GM08714 (cell line): ENCODE measurements around the gene MRPS18A.

Experiments
- H3K4me3 ChIP-seq: fragments of 200-500 bp; sonication (Bioruptor generic); 2 replicates; pipeline ENCODE4 v1.5.1; 2014; ENCODE audit warnings: mild to moderate bottlenecking, low read length, inconsistent platforms
- ZNF274 ChIP-seq: IDR thresholded peaks from 2 replicates; pipeline ENCODE4 v1.6.1; 2012; ENCODE audit warnings: mild to moderate bottlenecking, low read depth, low read length

Gene MRPS18A

DNA sequence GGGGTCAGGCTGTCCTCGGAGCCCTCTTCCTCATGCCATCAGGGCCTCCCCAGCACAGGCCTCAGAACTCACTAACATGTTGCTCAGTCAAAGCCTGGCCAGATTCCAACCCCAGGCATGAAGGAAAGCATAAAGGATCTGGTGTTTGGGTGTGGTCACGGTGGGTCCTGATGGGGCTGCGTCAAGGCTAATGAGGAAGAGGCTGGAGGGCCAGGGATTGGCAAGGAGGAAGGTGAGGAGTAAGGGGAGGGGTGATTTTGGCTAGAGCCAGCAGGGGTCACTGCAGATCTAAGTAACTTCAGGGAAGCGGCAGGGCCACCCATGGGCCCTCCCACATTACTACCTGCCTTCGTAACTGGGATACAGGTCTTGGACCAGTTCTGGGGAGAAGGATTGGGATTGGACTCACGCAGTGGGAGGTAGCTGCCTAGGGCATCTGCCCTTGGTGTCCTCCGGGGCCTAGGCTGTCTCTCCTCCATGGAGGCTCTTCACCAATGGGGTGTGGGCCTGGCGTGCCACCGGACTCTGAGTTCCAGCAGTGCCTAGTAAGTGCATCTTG, 36.2 kb upstream of the MRPS18A start:
- no peak overlapping the region for H3K4me3 ChIP-seq
- TF ChIP-seq ZNF274, result no peak

DNA sequence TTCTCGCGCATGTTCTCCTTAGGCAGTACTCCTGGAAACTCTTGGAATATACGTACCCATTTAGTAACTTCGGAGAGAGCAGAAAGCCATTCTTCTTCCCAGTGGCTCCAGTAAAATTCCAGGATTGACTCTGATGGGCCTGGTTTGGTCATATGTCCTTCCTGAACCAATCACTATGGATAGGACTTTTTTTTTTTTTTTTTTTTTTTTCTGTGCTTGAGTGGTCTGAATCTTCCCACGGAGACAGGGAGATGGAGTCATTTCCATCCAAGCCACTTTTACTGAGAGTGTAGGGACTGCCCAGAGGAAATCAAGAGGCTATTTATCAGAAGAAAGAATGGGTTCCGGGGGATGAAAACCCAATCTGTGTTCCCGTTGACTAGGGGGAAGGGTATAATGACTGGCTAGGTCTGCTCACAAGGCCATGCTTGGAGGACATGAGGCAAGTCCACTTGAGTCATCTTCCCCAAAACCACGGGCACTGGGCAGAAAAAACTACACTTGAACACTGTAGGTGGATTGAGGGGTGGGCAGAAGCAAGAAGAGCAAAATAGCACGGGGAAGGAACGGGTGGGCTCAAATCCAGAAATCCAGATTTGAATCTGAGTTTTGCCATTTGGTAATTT, 35.4 kb upstream of the MRPS18A start:
- H3K4me3 ChIP-seq, result no peak overlapping the region
- TF ChIP-seq ZNF274, result no peak

DNA sequence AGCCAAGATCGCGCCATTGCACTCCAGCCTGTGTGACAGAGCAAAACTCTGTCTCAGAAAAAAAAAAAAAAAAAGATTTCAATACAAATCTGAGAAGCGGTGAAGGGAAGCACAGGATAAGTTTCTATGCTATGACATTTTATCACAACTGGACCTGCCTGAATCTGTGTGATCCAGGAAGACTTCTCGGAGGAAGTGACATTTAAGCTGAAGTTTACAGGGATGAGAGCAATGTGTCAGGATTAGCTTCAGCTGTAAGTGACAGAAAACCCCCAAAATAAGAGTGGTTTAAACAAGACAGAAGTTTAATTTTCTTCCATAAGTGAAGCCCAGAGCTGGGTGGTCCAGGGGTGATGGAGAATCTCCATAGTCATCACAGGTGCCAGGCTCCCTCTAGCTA, 33.4 kb upstream of the MRPS18A start:
- no peak for TF ChIP-seq ZNF274
- no peak overlapping the region for H3K4me3 ChIP-seq

DNA sequence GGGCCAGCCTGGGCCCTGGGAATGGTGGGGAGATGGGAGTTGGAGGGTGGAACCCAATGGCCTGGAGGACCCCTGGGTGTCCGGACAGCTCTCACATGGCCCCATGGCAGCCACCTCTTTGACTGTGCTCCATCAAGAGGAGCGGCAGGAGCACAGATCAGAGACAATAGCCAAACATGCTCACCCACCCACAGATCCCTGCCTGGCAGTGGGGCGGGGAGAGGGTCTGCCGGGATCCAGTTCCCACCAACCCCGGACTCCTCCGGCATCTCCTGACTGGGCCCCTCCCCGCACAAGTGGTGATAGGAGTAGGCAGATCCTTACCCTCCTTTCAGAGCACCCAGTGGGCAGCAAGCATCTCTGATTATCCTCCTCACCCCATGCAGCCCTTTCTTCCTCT, 31.9 kb upstream of the MRPS18A start:
- no peak overlapping the region for H3K4me3 ChIP-seq
- TF ChIP-seq ZNF274, result no peak

DNA sequence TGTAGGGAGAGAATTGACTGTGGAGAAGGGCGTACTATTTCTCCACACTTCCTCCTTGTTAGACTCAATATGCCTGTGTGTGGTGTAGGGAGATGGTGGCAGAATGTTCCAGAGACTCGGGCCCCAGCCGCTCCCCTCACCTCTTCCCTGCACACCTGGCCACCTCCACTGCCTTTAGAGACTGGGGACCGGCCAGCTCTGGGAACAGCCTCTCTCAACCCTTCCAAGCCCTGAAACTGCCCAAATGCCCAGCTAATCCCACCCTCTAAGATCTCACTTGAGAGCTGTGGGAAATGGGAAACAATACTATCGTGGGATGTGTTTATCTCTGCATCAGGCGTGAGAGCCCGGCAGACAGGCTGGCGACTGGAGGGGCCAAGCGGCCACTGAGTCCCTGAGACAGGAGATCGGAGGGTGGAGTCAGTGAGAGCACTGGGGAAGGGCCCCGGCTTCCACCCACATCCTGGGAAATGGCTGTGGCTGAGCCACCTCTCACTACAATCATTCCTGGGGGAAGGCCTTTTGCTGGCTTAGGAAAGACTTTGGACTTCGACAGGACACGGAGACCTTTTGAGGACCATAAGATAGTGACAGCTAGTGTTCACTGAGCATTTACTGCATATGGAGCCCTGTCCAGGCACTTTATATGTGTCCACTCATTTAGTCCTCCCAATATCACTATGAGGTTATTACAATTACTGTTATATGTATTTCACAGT, 31.0 kb upstream of the MRPS18A start:
- TF ChIP-seq ZNF274, result no peak

DNA sequence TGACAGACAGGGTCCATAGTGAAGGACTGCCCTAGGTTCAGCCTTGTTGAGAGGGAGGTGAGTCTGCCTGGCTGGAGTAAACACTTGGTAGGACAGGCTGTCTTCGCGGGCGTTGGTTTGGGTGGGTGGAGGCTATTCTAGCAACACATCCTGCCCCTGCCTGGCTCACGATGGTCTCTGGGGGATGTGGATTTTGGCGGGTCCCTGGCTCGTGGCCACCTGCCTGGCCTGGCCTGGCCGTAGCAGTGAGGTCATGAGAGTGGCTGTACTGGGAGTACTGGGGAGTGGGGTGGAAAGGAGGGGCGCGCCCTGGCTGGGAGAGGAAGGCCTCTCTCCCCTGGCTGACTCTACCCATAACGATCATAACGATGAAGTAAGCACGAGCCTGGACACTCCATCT, 30.2 kb upstream of the MRPS18A start:
- H3K4me3 ChIP-seq, result no peak overlapping the region
- TF ChIP-seq ZNF274, result no peak

More for the DNA sequence above, 31.0 kb upstream of the MRPS18A start:
- no peak overlapping the region for H3K4me3 ChIP-seq

DNA sequence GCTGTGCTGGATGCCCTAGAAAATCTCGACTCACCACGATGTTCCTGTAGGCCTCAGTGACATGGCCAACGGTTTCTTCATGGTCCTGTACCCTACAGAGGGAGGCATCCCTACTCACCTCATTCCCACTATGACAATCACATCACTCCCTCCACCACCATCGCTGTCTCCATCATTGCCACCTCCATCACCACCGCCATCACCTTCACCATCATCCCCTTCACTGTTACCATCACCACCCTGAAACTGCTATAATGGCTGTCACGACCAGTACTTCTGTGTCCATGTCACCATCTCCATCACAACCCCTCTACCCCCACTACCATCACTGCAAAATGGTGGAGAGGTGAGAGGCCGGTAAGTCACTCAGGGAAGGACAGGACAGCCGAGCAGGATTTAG, 29.8 kb upstream of the MRPS18A start:
- no peak for TF ChIP-seq ZNF274
- H3K4me3 ChIP-seq, result no peak overlapping the region

DNA sequence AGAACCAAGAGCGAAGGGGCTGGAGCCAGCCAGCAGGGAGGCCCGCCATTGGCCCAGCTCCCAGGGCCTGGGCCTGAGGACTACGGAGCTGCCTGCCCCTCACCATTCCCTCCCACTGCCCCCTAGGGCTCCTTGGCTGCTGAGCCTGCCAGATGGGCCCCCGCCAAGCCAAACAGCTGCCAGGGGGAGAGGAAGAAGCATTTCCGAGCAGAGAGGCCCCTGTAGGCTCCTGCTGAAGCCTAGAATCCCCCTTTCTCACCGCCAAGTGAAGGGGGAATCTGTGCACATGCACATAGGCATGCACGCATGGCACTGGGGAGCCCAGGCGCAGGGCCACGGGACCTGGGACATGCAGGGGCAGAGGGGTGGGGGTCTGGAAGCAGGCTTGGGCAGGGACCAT, 28.5 kb upstream of the MRPS18A start:
- TF ChIP-seq ZNF274, result no peak
- no peak overlapping the region for H3K4me3 ChIP-seq

DNA sequence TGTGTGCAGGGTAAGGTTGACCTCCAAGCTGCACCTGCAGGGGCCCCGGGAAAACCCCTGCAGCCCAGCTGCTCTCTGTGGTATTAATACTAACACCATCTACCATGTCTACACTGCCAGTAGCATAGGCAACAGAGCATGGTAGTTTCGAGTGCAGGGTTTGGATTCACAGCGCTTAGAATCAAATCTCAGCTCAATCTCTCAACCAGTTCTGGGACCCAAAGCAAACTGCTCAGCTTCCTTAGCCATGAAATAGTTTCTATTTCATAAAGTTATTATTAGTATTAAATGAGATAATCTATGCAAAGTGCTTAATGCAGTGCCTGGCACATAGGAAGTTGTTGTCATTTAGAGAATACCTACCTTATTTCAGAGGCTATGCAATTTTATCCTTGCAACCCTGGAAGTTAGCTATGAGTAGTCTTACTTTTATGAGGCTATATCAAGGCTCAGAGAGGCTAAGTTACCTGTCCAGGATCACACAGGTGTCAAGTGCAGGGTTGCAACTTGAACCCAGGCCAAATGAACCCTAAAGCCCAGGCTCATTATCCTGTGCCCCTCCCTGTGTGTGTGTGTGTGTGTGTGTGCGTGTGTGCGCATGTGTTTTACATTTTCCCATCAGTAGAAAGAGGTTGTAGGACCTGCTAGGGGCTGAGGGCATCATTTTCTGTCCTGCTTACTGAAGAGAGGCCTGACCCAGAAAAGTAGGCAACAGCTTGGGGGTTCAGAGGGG, 27.6 kb upstream of the MRPS18A start:
- no peak overlapping the region; the same call in 1 of the 2 replicates for H3K4me3 ChIP-seq
- TF ChIP-seq ZNF274, result no peak

DNA sequence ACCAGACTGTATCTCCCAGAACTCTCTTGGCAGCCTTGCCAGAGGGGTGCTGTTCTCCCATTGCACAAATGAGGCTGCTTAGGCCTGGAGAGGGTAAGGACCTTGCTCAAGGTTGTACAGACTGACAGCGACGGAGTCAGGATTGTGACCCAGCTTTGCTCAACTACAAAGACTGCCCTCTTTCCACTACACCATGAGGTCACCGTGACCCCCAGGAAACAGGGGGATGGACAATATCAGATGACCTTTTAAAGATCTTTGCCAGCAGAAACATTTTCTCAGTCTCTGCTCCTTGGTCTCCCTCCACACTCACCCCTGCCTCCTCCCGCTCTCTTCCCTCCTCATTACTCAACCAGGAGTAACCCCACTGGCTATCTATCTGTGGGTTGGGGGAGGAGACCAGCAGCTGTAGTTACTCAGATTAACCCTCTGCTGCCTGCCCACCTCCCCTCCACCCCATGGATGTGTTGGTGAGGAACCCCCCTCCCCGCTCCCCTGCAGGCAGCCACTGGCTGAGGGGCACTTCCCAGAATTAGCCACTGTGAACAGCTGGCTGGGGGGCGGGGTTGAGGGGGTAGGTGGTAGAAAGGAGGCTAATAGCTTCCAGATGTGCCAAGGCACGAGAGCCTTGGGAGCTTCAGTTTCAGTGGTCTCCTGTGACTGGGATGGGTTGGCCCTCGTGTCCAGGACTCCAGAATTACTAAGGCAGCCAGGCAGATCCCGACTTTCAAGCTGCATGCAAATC, 26.9 kb upstream of the MRPS18A start:
- TF ChIP-seq ZNF274, result no peak
- H3K4me3 ChIP-seq, result no peak overlapping the region; the same call in 1 of the 2 replicates

DNA sequence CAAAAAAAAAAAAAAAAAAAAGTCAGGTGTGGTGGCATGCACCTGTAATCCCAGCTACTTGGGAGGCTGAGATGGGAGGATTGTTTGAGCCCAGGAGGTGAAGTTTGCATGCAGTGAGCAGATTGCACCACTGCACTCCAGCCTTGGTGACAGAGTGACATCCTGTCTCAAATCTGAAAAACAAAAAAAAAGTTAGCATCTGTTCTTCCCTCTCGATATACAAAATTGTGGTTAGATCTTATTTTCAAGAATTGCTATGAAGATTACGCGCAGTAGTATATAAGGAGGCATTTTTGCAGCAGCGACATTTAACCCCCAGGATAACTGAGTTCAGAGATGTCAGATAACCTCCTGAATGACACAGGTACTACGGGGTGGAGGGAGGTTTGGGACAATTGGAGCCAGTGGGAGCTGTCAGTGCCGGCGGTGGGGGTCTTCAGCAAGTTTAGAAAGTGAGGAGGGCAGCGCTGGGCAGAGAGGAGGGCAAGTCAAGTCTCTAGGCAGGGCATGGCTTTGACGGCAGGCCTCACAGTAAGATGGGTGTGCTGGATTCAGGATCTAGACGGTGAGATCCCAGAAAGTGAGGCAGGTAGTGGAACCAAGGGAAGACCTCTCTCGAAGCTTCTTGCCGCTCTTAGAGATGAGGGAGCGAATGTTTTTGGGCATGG, 26.2 kb upstream of the MRPS18A start:
- no peak overlapping the region; the same call in 1 of the 2 replicates for H3K4me3 ChIP-seq
- TF ChIP-seq ZNF274, result no peak

DNA sequence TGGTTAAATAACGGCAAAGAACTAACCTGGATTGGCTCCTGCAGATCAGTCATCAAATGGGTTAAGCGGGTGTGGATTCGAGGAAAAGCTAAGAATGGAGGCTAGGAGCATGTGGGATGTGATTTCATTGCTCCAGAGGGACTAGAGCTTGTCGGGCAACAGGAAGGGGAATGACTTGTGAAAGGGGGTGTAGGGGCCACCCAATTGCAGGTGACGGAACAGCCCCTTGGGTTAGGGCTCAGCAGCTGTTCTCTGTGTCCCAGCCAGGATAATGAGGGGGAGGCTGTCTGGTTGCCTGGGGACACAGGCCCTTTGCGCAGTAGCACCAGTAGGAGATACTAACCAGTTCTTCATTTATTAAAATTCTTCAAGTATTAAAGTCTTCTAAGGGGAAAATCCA, 25.0 kb upstream of the MRPS18A start:
- no peak for TF ChIP-seq ZNF274

DNA sequence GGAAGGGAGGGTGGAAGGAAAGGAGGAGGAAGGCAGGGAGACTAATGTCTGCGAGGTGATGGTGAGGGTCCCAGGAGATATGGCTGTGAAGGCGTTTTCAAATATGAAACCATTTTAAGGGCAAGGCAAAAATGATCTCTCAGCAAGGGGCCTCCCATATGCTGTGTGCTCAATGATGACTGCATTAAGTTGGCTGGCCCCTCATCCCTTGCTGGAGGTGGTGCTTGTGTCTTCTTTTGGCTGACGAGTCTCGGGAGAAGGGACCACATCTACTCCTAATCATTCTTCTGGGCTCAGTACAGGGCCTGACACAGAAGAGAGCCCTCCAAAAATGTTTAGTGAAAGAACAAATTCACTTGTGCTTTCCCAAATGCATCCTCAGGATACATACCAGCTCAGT, 23.0 kb upstream of the MRPS18A start:
- TF ChIP-seq ZNF274, result no peak
- no peak overlapping the region for H3K4me3 ChIP-seq

More for the DNA sequence above, 25.0 kb upstream of the MRPS18A start:
- H3K4me3 ChIP-seq, result no peak overlapping the region

DNA sequence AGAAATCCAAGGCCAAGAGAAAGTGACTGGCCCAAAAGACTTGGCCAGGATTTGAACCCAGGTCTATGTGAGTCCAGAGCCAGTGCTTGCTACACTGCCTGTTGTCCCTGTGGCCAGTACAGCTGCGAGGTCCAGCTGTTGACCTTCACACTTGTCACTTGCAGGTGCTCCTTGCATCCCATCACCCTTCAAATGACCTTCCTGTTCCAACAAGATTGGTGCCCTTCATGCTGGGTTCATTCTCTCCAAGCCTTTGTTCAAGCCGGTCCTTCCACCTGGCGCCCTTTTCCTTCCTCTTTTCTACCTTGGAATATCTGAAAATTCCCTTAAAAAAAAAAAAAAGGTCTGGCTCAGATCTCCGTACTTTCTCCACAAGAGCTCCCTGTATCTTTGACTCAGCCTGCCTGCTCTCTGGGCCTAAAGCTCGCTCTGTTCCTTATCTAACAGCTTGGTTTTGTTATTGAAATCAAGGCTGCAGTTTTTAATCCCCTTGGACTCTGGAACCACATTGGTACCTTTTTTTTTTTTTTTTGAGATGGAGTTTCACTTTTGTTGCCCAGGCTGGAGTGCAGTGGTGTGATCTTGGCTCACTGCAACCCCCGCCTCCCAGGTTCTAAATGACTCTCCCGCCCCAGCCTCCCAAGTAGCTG, 22.2 kb upstream of the MRPS18A start:
- no peak for TF ChIP-seq ZNF274
- H3K4me3 ChIP-seq, result no peak overlapping the region
